Right lung (tissue), 5 donors: ENCODE data around the gene JAK1. TPM values are rescaled to one million over a fixed set of nuclear protein-coding genes. Genes with fewer than 3 reads are reported as not detected.
"Not testable (repeated sequence)": the region's sequence is repeated elsewhere in the genome, so short reads cannot be mapped to it uniquely, and the experiment has no call there.

Source experiments
- DNase-seq, 2 donors: peaks; one replicate each; pipeline ENCODE4 v3.0.0-alpha.2; 2013
- polyA plus RNA-seq, 5 donors: library from polyadenylated mRNA; unstranded; fragments of 120-200 nt; gene quantifications; one replicate each; pipeline versions ENCODE4 v1.2.1 to v1.2.3, GENCODE V29; 2013; ENCODE audit warnings: inconsistent platforms in 1 of 5, low replicate concordance in 1 of 5; ENCODE audit not compliant: insufficient read length in 5 of 5, insufficient read depth in 1 of 5

JAK1 gene
- polyA plus RNA-seq, 5 donors, result 84.8 to 122 (median 108) TPM

- no peak for DNase-seq
Observed at GRCh38 chr1:64955097-64956009, 11.0 kb downstream of the JAK1 start.

GRCh38 chr1:64953241-64953640, 13.1 kb downstream of the JAK1 start:
- DNase-seq, result no peak

- no peak for DNase-seq
Observed at GRCh38 chr1:64950284-64950809, 16.0 kb downstream of the JAK1 start.

GRCh38 chr1:64948905-64949833, 17.2 kb downstream of the JAK1 start:
- DNase-seq, result no peak

GRCh38 chr1:64948216-64948615, 18.1 kb downstream of the JAK1 start:
- DNase-seq, result no peak

GRCh38 chr1:64946916-64947315, 19.4 kb downstream of the JAK1 start:
- DNase-seq, result no peak

GRCh38 chr1:64944913-64945312, 21.4 kb downstream of the JAK1 start:
- DNase-seq, result no peak

GRCh38 chr1:64942675-64943074, 23.7 kb downstream of the JAK1 start:
- no peak for DNase-seq

GRCh38 chr1:64942118-64942517, 24.2 kb downstream of the JAK1 start:
- no peak for DNase-seq

GRCh38 chr1:64941461-64942117, 24.8 kb downstream of the JAK1 start:
- no peak for DNase-seq

- no peak for DNase-seq
Observed at GRCh38 chr1:64940025-64940424, 26.3 kb downstream of the JAK1 start.

- no peak for DNase-seq
Observed at GRCh38 chr1:64938991-64939390, 27.4 kb downstream of the JAK1 start.

- DNase-seq, result no peak
Observed at GRCh38 chr1:64936956-64937355, 29.4 kb downstream of the JAK1 start.

- DNase-seq, result no peak
Observed at GRCh38 chr1:64935551-64936155, 30.7 kb downstream of the JAK1 start.

GRCh38 chr1:64934878-64935275, 31.5 kb downstream of the JAK1 start:
- DNase-seq, result no peak

GRCh38 chr1:64934115-64934877, 32.1 kb downstream of the JAK1 start:
- DNase-seq, result no peak

- peak in 1 of 2 donors; percentile 48 for DNase-seq
Observed at GRCh38 chr1:64933296-64934070, 32.9 kb downstream of the JAK1 start.

GRCh38 chr1:64932962-64933295, 33.4 kb downstream of the JAK1 start:
- DNase-seq, result no peak

GRCh38 chr1:64930640-64931039, 35.7 kb downstream of the JAK1 start:
- not testable (repeated sequence) for DNase-seq

GRCh38 chr1:64929221-64929620, 37.1 kb downstream of the JAK1 start:
- DNase-seq, result no peak
